ENCODE data around the gene CDH13. TPM values are rescaled to one million over a fixed set of nuclear protein-coding genes. Genes with fewer than 3 reads are reported as not detected.

CDH13 gene
- total and polyA plus RNA-seq, 12 donors, result 0.86 to 30.6 (median 2.4) TPM

DNA sequence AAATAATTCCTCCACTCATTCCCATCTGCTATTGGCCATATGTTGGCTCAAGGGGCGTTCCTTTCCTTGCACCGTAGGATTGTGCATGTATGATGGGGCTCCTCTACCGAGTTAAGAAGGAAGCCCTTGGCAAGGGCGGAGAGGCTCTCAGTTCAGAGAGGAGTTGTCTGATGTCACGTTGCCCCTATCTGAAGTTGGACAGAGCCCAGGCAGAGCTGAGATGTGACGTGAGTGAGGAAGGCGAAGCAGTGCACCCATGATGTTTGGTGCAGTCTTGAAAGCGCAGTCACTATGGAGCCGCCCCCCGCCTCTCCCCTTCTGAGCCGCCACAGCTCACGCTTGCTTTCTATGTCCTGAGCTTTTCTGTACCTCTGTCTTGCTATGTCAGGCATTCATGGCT is 40.7 kb downstream of the CDH13 start:
- WGBS, 4 donors, result 69 to 85% (median 75%) methylated on average over 11 to 12 of the region's 12 CpGs
- Histone ChIP-seq H3K9me3 (replicated peaks in 1 of 3) (no peaks in the 10 kb centered on the region), H3K4me3 (no peak overlapping the region), H3K36me3 (replicated peaks in 1 of 2) (no peaks in the 10 kb centered on the region), H3K4me1 (replicated peaks in 1 of 2) (no peaks in the 10 kb centered on the region), H3K27ac (no peak overlapping the region), H3K27me3 (no peaks in the 10 kb centered on the region)
- intact Hi-C loops (cut with DNase I), result no loop called here
- no peak for TF ChIP-seq POLR2A (IDR thresholded peaks at IDR 0.05)
- no peak for TF ChIP-seq CTCF (IDR thresholded peaks at IDR 0.05)
- DNase-seq, result no peak

GRCh38 chr16:82668094-82668493 is 41.3 kb downstream of the CDH13 start:
- Histone ChIP-seq H3K36me3 (replicated peaks in 1 of 2) (no peaks in the 10 kb centered on the region), H3K9me3 (replicated peaks in 1 of 3) (no peaks in the 10 kb centered on the region), H3K27ac (no peak overlapping the region), H3K4me1 (replicated peaks in 1 of 2) (no peaks in the 10 kb centered on the region), H3K27me3 (no peaks in the 10 kb centered on the region), H3K4me3 (no peak overlapping the region)
- no peak for DNase-seq
- intact Hi-C loops (cut with DNase I), result no loop called here
- WGBS, 4 donors, result 83 to 91% (median 88%) methylated on average over 3 of the region's 3 CpGs
- TF ChIP-seq POLR2A (IDR thresholded peaks at IDR 0.05), result no peak
- no peak for TF ChIP-seq CTCF (IDR thresholded peaks at IDR 0.05)

DNA sequence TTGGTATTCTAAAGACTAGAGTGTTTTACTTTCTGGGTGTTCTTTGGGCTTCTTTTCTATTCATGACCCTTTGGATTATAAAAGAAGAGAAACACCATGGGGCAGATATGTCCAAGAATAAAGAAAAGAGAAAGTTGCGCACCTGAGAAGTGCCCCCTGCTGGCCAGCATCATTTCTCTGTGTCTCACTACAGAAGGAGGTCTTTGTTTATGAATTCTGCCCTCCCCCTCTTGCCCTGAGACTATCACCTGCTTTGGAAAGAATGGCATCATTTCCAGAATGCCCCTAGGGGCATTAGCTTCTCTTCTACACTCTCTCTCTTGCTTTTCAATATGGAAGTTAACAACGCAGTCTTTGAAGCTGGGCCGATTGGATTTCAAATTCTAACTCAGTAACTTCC is 45.0 kb downstream of the CDH13 start:
- H3K27ac ChIP-seq, result no peak overlapping the region
- intact Hi-C loops (cut with DNase I), result no loop called here
- H3K27me3 ChIP-seq, result no peaks in the 10 kb centered on the region
- TF ChIP-seq CTCF (IDR thresholded peaks at IDR 0.05), result no peak
- H3K4me3 ChIP-seq, result no peak overlapping the region
- H3K36me3 ChIP-seq (replicated peaks in 1 of 2), result no peaks in the 10 kb centered on the region
- DNase-seq, result no peak
- H3K4me1 ChIP-seq (replicated peaks in 1 of 2), result no peaks in the 10 kb centered on the region
- 74 to 94% (median 93%) methylated on average over 3 of the region's 3 CpGs for WGBS, 4 donors
- no peaks in the 10 kb centered on the region for H3K9me3 ChIP-seq (replicated peaks in 1 of 3)

DNA sequence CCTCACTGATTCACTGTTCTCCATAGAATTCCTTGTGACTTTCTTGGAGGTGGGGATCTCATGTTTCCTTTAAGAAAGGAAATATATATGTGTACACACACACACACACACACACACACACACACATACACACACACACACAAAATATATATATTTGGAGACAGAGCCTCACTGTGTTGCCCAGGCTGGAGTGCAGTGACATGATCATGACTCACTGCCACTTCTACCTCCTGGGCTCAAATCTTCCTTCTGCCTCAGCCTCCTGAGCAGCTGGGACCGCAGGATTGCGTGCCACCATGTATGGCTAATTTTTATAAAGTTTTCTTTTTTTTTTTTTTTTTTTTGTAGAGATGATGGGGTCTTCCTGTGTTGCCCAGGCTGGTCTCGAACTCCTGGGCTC is 45.9 kb downstream of the CDH13 start:
- intact Hi-C loops (cut with DNase I), result no loop called here
- Histone ChIP-seq H3K4me1 (replicated peaks in 1 of 2) (no peaks in the 10 kb centered on the region), H3K36me3 (replicated peaks in 1 of 2) (no peaks in the 10 kb centered on the region), H3K27me3 (no peaks in the 10 kb centered on the region), H3K27ac (no peak overlapping the region), H3K9me3 (replicated peaks in 1 of 3) (no peaks in the 10 kb centered on the region), H3K4me3 (no peak overlapping the region)
- no peak for DNase-seq
- no peak for TF ChIP-seq CTCF (IDR thresholded peaks at IDR 0.05)
- no peak for TF ChIP-seq POLR2A (IDR thresholded peaks at IDR 0.05)
- 81 to 97% (median 90%) methylated on average over 3 of the region's 3 CpGs for WGBS, 4 donors

Data from adrenal gland (tissue), 12 donors.